ENCODE data around the gene OOSP1. TPM values are rescaled to one million over a fixed set of nuclear protein-coding genes. Genes with fewer than 3 reads are reported as not detected.

OOSP1 gene
- total RNA-seq, 3 donors from 2014 or later (not counting 1 experiment from before 2014, with no cell fraction given): 0.48 TPM; not detected in 2

- Histone ChIP-seq H3K27me3 (ENCODE audit: control insufficient read depth, insufficient read depth, low read length) (no peaks in the 10 kb centered on the region), H3K9me3 (ENCODE audit: control insufficient read depth, insufficient read depth, low read length) (no peaks in the 10 kb centered on the region), H3K4me3 (ENCODE audit: low read length) (no peak overlapping the region), H3K36me3 (ENCODE audit: control insufficient read depth, insufficient read depth, low read length) (no peaks in the 10 kb centered on the region), H3K27ac (ENCODE audit: low read length) (no peak overlapping the region), H3K4me1 (ENCODE audit: control insufficient read depth, insufficient read depth, low read length) (no peaks in the 10 kb centered on the region)
- Mint-ChIP-seq H3K4me1 (peaks cover 0 to 4% of the 10 kb centered on the region in 2 donors), H3K36me3 (no peaks in the 10 kb centered on the region), H3K9me3 (peaks cover 2% of the 10 kb centered on the region in 2 donors), H3K4me3 (no peak overlapping the region), H3K27me3 (ENCODE audit: low read depth in 2 of 2) (peaks cover 0 to 9% of the 10 kb centered on the region in 2 donors), H3K27ac (no peak overlapping the region)
- WGBS (ENCODE audit: insufficient coverage): 92% methylated on average over 3 of the region's 3 CpGs
- ATAC-seq: no peak
- no peak for TF ChIP-seq CTCF (IDR thresholded peaks at IDR 0.05)
- intact Hi-C loops (cut with micrococcal nuclease): no loop called here
- no peak for DNase-seq
Observed at GRCh38 chr11:59938718-59939117, 486 bp downstream of the OOSP1 start.

- Histone ChIP-seq H3K4me1 (ENCODE audit: control insufficient read depth, insufficient read depth, low read length) (no peaks in the 10 kb centered on the region), H3K27ac (ENCODE audit: low read length) (no peak overlapping the region), H3K36me3 (ENCODE audit: control insufficient read depth, insufficient read depth, low read length) (no peaks in the 10 kb centered on the region), H3K4me3 (ENCODE audit: low read length) (no peak overlapping the region), H3K27me3 (ENCODE audit: control insufficient read depth, insufficient read depth, low read length) (no peaks in the 10 kb centered on the region), H3K9me3 (ENCODE audit: control insufficient read depth, insufficient read depth, low read length) (no peaks in the 10 kb centered on the region)
- ATAC-seq (no peak), DNase-seq (no peak)
- WGBS (ENCODE audit: insufficient coverage): 87% methylated on average over 2 of the region's 2 CpGs
- Mint-ChIP-seq H3K27ac (no peak overlapping the region), H3K4me3 (no peak overlapping the region), H3K4me1 (peaks cover 0 to 4% of the 10 kb centered on the region in 2 donors), H3K9me3 (peaks cover 2% of the 10 kb centered on the region in 2 donors), H3K27me3 (ENCODE audit: low read depth in 2 of 2) (peaks cover 0 to 12% of the 10 kb centered on the region in 2 donors), H3K36me3 (no peaks in the 10 kb centered on the region)
- peak; percentile 15 for TF ChIP-seq CTCF (IDR thresholded peaks at IDR 0.05)
- intact Hi-C loops (cut with micrococcal nuclease): no loop called here
Observed at GRCh38 chr11:59939482-59939881, 1.2 kb downstream of the OOSP1 start.

- DNase-seq (no peak), ATAC-seq (no peak)
- no peaks in the 10 kb centered on the region for H3K9me3 ChIP-seq (ENCODE audit: control insufficient read depth, insufficient read depth, low read length)
- Mint-ChIP-seq H3K4me1 (peaks cover 0 to 10% of the 10 kb centered on the region in 2 donors), H3K4me3 (no peak overlapping the region), H3K9me3 (peaks cover 2% of the 10 kb centered on the region in 2 donors), H3K36me3 (no peaks in the 10 kb centered on the region), H3K27me3 (ENCODE audit: low read depth in 2 of 2) (peaks cover 0 to 12% of the 10 kb centered on the region in 2 donors), H3K27ac (no peak overlapping the region)
- H3K4me1 ChIP-seq (ENCODE audit: control insufficient read depth, insufficient read depth, low read length): no peaks in the 10 kb centered on the region
- no peak overlapping the region for H3K27ac ChIP-seq (ENCODE audit: low read length)
- intact Hi-C loops (cut with micrococcal nuclease): no loop called here
- H3K36me3 ChIP-seq (ENCODE audit: control insufficient read depth, insufficient read depth, low read length): no peaks in the 10 kb centered on the region
- no peaks in the 10 kb centered on the region for H3K27me3 ChIP-seq (ENCODE audit: control insufficient read depth, insufficient read depth, low read length)
- WGBS (ENCODE audit: insufficient coverage): 88% methylated on average over 3 of the region's 4 CpGs
- TF ChIP-seq CTCF (IDR thresholded peaks at IDR 0.05): no peak
- no peak overlapping the region for H3K4me3 ChIP-seq (ENCODE audit: low read length)
Observed at GRCh38 chr11:59941091-59941490, 2.9 kb downstream of the OOSP1 start.

- Mint-ChIP-seq H3K27ac (no peak overlapping the region), H3K9me3 (peaks cover 2% of the 10 kb centered on the region in 2 donors), H3K4me3 (no peak overlapping the region), H3K4me1 (peaks cover 0 to 6% of the 10 kb centered on the region in 2 donors), H3K36me3 (no peaks in the 10 kb centered on the region), H3K27me3 (ENCODE audit: low read depth in 2 of 2) (peaks cover 0 to 14% of the 10 kb centered on the region in 2 donors)
- TF ChIP-seq CTCF (IDR thresholded peaks at IDR 0.05): no peak
- no peak for ATAC-seq
- Histone ChIP-seq H3K27ac (ENCODE audit: low read length) (no peak overlapping the region), H3K36me3 (ENCODE audit: control insufficient read depth, insufficient read depth, low read length) (no peaks in the 10 kb centered on the region), H3K9me3 (ENCODE audit: control insufficient read depth, insufficient read depth, low read length) (no peaks in the 10 kb centered on the region), H3K27me3 (ENCODE audit: control insufficient read depth, insufficient read depth, low read length) (no peaks in the 10 kb centered on the region), H3K4me3 (ENCODE audit: low read length) (no peak overlapping the region), H3K4me1 (ENCODE audit: control insufficient read depth, insufficient read depth, low read length) (no peaks in the 10 kb centered on the region)
- DNase-seq: no peak
- intact Hi-C loops (cut with micrococcal nuclease): no loop called here
- 97% methylated on average over 1 of the region's 3 CpGs for WGBS (ENCODE audit: insufficient coverage)
Observed at GRCh38 chr11:59943997-59944714, 5.9 kb downstream of the OOSP1 start.

Measured in natural killer cell (primary cell).